GM12874 (cell line): Measurements from ENCODE around the gene ADAMTS16.

Experiments
- TF ChIP-seq, protein P1 (sequence below): IDR thresholded peaks from 2 replicates; pipeline ENCODE4 v1.5.1; 2011; ENCODE audit warnings: low read depth, mild to moderate bottlenecking, control low read depth, low read length, moderate library complexity; ENCODE audit not compliant: insufficient read depth

The ADAMTS16 gene

GRCh38 chr5:5304361-5305020 lies 164.4 kb downstream of the ADAMTS16 start:
- TF ChIP-seq, protein P1, sequence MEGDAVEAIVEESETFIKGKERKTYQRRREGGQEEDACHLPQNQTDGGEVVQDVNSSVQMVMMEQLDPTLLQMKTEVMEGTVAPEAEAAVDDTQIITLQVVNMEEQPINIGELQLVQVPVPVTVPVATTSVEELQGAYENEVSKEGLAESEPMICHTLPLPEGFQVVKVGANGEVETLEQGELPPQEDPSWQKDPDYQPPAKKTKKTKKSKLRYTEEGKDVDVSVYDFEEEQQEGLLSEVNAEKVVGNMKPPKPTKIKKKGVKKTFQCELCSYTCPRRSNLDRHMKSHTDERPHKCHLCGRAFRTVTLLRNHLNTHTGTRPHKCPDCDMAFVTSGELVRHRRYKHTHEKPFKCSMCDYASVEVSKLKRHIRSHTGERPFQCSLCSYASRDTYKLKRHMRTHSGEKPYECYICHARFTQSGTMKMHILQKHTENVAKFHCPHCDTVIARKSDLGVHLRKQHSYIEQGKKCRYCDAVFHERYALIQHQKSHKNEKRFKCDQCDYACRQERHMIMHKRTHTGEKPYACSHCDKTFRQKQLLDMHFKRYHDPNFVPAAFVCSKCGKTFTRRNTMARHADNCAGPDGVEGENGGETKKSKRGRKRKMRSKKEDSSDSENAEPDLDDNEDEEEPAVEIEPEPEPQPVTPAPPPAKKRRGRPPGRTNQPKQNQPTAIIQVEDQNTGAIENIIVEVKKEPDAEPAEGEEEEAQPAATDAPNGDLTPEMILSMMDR: no peak

- TF ChIP-seq, protein P1: no peak
These were observed 166.6 kb downstream of the ADAMTS16 start for GRCh38 chr5:5306696-5307095.

- TF ChIP-seq, protein P1: no peak
These were observed 168.2 kb downstream of the ADAMTS16 start for GRCh38 chr5:5308319-5308718.

GRCh38 chr5:5309645-5310044 lies 169.5 kb downstream of the ADAMTS16 start:
- TF ChIP-seq, protein P1: no peak

GRCh38 chr5:5313101-5313635 lies 173.0 kb downstream of the ADAMTS16 start:
- TF ChIP-seq, protein P1: no peak

DNA sequence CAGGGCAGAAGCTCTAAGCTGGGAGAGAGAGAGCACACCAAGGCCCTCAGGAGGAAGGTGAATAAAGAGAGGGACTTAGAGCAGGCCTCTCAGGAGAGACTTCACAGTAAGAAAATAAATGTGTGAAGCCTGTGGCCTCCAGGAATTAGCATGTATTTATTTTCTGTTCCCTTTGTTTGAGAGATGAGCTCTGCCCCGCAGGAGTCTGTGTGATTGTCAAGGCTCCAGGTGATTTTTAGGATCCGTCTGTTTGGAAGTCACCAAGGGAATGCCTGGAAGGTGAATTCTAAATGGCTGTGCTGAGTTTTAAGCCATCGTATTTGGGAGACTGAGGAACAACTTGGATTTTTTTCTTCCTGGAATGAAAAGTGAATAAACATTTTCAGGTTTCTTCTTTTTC lies 174.0 kb downstream of the ADAMTS16 start:
- TF ChIP-seq, protein P1: no peak

DNA sequence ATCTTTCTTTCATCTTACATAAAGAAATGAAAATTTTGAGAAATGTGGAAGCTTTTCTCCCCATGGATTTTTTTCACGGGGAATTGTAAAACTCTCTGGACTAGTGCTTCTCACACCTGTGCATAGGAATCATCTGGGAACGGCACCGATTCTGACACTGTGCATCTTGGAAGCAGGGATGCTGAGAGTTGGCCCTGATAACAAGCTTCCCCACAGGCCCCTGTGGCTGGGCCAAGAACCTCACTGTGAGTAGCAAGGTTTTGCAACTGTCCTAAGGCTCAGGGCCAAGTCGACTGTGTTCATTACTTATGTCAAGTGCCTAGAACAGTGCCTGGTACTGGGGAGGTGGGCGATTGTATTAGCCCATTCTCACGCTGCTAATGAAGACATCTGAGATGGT lies 174.5 kb downstream of the ADAMTS16 start:
- TF ChIP-seq, protein P1: no peak
